GM12878 (cell line): Measurements from ENCODE around the gene FRRS1L. TPM values are rescaled to one million over a fixed set of nuclear protein-coding genes. Genes with fewer than 3 reads are reported as not detected.

Experiments used
- ATAC-seq: fragments of 200-7000 bp; cut with Tn5 transposase; 3 replicates; pipeline ENCODE4 v1.9.1; 2020; ENCODE audit warnings: mild to moderate bottlenecking, moderate library complexity
- BruUV-seq: library from RNA; stranded (reverse); fragments of 400-500 nt; replicated peaks from 2 replicates; lab custom pipeline; 2021; lab: Mats Ljungman, UMichigan
- CTCF ChIA-PET: fragments of 300-600 bp; sonication (Branson Sonifier 250); formaldehyde crosslinking; extraction: SDS; loops from one replicate; lab custom pipeline; 2021; ENCODE audit warnings: inconsistent platforms; lab: Yijun Ruan, JAX
- POLR2A ChIA-PET: fragments of 350-600 bp; formaldehyde crosslinking; extraction: SDS; loops from one replicate; lab custom pipeline; 2021; ENCODE audit warnings: inconsistent platforms; lab: Charles Lee
- RAD21 ChIA-PET: fragments of 300-600 bp; sonication (Branson Sonifier 250); formaldehyde crosslinking; loops from one replicate; lab custom pipeline; 2023; ENCODE audit warnings: antibody characterized with exemption; ENCODE audit not compliant: unreplicated experiment; lab: Charles Lee
- SMC1A ChIA-PET: fragments of 300-600 bp; sonication (Branson Sonifier 250); formaldehyde crosslinking; loops from one replicate; lab custom pipeline; 2023; ENCODE audit not compliant: unreplicated experiment, uncharacterized antibody; lab: Charles Lee
- DNase-seq: peaks from one replicate; pipeline ENCODE4 v3.0.0-alpha.2; 2011; ENCODE audit warnings: low read depth, low spot score
- FAIRE-seq: peaks from 3 replicates; lab custom pipeline; 2011; peaks lifted over from hg19 to GRCh38; lab: Jason Lieb, UNC
- H2AFZ ChIP-seq: 2 replicates; pipeline ENCODE4 v1.6.0; 2011; ENCODE audit warnings: low read depth, low read length, control low read depth; ENCODE audit not compliant: control insufficient read depth
- H3K27ac ChIP-seq: 2 replicates; pipeline ENCODE4 v1.5.1; 2011; ENCODE audit warnings: control low read depth; ENCODE audit not compliant: control insufficient read depth, insufficient read depth
- H3K27me3 ChIP-seq, 2 experiments: replicated peaks in 1 of 2; 2 replicates each; pipeline versions ENCODE4 v1.6.0 to v1.6.1; 2011; ENCODE audit warnings: low read length in 1 of 2; ENCODE audit not compliant: control insufficient read depth in 2 of 2, insufficient read depth in 2 of 2
- H3K36me3 ChIP-seq, 2 experiments: 2 replicates each; pipeline ENCODE4 v1.5.1; 2011; ENCODE audit warnings: low read length in 1 of 2; ENCODE audit not compliant: control insufficient read depth in 2 of 2, insufficient read depth in 2 of 2
- H3K4me1 ChIP-seq: 2 replicates; pipeline ENCODE4 v1.6.1; 2011; ENCODE audit warnings: mild to moderate bottlenecking, low read length, moderate library complexity, mixed read lengths; ENCODE audit not compliant: control insufficient read depth, insufficient read depth
- H3K4me2 ChIP-seq: 2 replicates; pipeline ENCODE4 v1.6.0; 2011; ENCODE audit warnings: control low read depth; ENCODE audit not compliant: control insufficient read depth, insufficient read depth
- H3K4me3 ChIP-seq: fragments of 200-600 bp; sonication (generic); 2 replicates; pipeline ENCODE4 v1.5.1; 2016
- H3K79me2 ChIP-seq: 2 replicates; pipeline ENCODE4 v1.6.0; 2011; ENCODE audit warnings: low read length; ENCODE audit not compliant: control insufficient read depth, insufficient read depth
- H3K9ac ChIP-seq: 2 replicates; pipeline ENCODE4 v1.8.0; 2011; ENCODE audit warnings: low read length, control low read depth, mixed read lengths; ENCODE audit not compliant: control insufficient read depth, insufficient read depth
- H3K9me3 ChIP-seq: replicated peaks from 3 replicates; pipeline ENCODE4 v1.5.1; 2011; ENCODE audit warnings: mild to moderate bottlenecking, low read length; ENCODE audit not compliant: control insufficient read depth, insufficient read depth
- H4K20me1 ChIP-seq: 2 replicates; pipeline ENCODE4 v1.6.0; 2011; ENCODE audit not compliant: control insufficient read depth, insufficient read depth
- NFYB ChIP-seq: IDR thresholded peaks from 2 replicates; pipeline ENCODE4 v1.6.1; 2011; ENCODE audit warnings: low read depth, mild to moderate bottlenecking, low read length, improper control_type of control experiment, moderate library complexity; ENCODE audit not compliant: insufficient read depth
- RFX5 ChIP-seq: IDR thresholded peaks from 2 replicates; pipeline ENCODE4 v1.6.1; 2011; ENCODE audit warnings: low read depth, low read length, improper control_type of control experiment
- WGBS: methylation state at CpG from one replicate; pipeline ENCODE4 v1.1.6; 2016; ENCODE audit warnings: low lambda C conversion rate; ENCODE audit not compliant: insufficient replicate concordance, insufficient coverage; ENCODE audit errors: missing lambda C conversion rate; 5-methylcytosine and 5-hydroxymethylcytosine counted together
- in situ Hi-C: fragments of 300-500 bp; cut with MboI; formaldehyde crosslinking; loops from 9 replicates; pipeline ENCODE4 v1.14.3; 2018; ENCODE audit warnings: mixed read lengths
- intact Hi-C: fragments of 100-400 bp; cut with micrococcal nuclease; formaldehyde crosslinking; loops from one replicate; pipeline ENCODE4 v1.14.2; 2022; ENCODE audit not compliant: unreplicated experiment
- polyA plus RNA-seq, 11 experiments: library from polyadenylated mRNA; depleted of rRNA in 4 of 11; unstranded in 6 of 11; stranded (reverse) in 5 of 11; fragments of >200 nt; fragmentation: Nextera tagmentation in 4 of 11; fragmentation: Illumina TruSeq in 1 of 11; extraction: Ambion mirVana in 4 of 11; extraction: Trizol in 1 of 11; gene quantifications; 1 replicate in 1 of 11; 2 replicates in 10 of 11; pipeline versions ENCODE4 v1.2.1 to v1.2.3, GENCODE V29; 2011 to 2016; ENCODE audit warnings: inconsistent platforms in 2 of 11, missing spikeins in 2 of 11, low read depth in 1 of 11
- total RNA-seq, 4 experiments: library from RNA; depleted of rRNA in 3 of 4; stranded (reverse); fragments of >200 nt in 3 of 4; fragmentation: Illumina TruSeq in 1 of 4; extraction: Trizol in 1 of 4; gene quantifications; 2 replicates each; pipeline versions ENCODE4 v1.2.1 to v1.2.3, GENCODE V29; 2013 to 2021
- TF ChIP-seq, protein P1 (sequence below): fragments of 450-650 bp; IDR thresholded peaks from 2 replicates; pipeline ENCODE4 v1.6.1; 2016; ENCODE audit warnings: mild to moderate bottlenecking
- TF ChIP-seq, protein P2 (sequence below): IDR thresholded peaks from 2 replicates; pipeline ENCODE4 v1.6.1; 2011; ENCODE audit warnings: borderline replicate concordance, low read depth, mild to moderate bottlenecking, moderate library complexity, low read length; ENCODE audit not compliant: insufficient read depth, poor library complexity, severe bottlenecking

The FRRS1L gene
- total and polyA plus RNA-seq, 10 of the 15 experiments (the other 5 are each of a cell fraction or from before 2014, with no cell fraction given) = not detected

DNA sequence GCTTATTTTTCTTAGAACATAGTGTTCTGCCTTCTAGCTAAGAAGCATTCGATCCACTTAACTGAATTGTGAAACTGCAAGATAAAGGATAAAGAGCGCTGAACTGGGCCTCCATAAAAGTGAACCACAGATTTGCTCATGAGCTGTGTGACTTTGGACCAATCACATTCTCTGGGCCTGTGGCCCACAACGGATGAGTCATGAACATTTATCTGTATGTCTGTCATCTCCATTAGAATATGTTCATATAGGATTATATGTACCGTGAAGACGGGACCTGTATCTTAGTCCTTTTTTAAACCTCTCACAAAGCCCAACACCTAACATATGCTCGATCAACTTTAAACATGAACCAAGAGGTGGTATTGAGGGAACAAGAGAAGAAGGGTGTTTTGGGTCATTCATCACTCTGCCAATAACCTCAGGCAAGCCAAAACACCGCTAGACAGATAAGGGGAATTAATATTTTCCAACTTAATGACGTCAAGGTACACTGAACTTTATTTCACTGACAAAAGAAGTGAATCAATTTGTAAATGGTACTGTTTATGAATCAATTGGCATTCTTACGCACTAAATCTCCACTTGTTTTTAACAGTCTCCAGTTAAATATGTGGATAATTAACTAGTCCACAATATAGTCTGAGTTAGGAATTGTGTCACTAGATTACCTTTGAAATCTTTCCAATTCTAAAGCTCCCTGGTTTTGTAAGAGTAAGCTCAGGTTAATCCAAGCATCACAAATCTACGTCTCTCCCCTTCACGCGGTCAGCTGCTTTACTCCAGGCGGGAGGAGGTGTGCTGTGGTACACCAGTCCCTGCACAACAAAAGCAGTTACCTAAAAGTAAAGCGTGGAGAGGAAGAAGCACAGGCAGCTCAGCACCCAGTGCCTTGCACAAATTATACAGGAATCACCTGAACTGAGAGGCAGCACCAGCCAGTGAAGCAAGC is 48.9 kb downstream of the FRRS1L start:
- CTCF ChIA-PET = interaction anchor here (1.5 to 1.9 kb wide), 2 partner anchors 7 to 9 kb away, joined by 3 to 9 read pairs; no protein-coding TSS in a partner anchor
- in situ Hi-C loops = no loop called here
- TF ChIP-seq RFX5 (0 out of 2 replicates have a peak, but pooled peaks have one; percentile 33), NFYB (peak; percentile 87)
- TF ChIP-seq, protein P1, sequence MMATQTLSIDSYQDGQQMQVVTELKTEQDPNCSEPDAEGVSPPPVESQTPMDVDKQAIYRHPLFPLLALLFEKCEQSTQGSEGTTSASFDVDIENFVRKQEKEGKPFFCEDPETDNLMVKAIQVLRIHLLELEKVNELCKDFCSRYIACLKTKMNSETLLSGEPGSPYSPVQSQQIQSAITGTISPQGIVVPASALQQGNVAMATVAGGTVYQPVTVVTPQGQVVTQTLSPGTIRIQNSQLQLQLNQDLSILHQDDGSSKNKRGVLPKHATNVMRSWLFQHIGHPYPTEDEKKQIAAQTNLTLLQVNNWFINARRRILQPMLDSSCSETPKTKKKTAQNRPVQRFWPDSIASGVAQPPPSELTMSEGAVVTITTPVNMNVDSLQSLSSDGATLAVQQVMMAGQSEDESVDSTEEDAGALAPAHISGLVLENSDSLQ = 0 out of 2 replicates have a peak, but pooled peaks have one; percentile 10
- TF ChIP-seq, protein P2, sequence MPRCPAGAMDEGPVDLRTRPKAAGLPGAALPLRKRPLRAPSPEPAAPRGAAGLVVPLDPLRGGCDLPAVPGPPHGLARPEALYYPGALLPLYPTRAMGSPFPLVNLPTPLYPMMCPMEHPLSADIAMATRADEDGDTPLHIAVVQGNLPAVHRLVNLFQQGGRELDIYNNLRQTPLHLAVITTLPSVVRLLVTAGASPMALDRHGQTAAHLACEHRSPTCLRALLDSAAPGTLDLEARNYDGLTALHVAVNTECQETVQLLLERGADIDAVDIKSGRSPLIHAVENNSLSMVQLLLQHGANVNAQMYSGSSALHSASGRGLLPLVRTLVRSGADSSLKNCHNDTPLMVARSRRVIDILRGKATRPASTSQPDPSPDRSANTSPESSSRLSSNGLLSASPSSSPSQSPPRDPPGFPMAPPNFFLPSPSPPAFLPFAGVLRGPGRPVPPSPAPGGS = no peak
- TF ChIP-seq, all 136 proteins: peak for 3
- Histone ChIP-seq H3K4me1 (peaks cover 10% of the 10 kb centered on the region), H3K27me3 (no peaks in the 10 kb centered on the region), H4K20me1 (no peaks in the 10 kb centered on the region; the same call in 1 of the 2 replicates), H3K4me3 (peak overlapping the region; percentile 87), H3K9ac (peak overlapping the region; percentile 83), H3K4me2 (peak overlapping the region; percentile 91), H3K36me3 (no peaks in the 10 kb centered on the region), H3K79me2 (peaks cover 59% of the 10 kb centered on the region), H3K27ac (peak overlapping the region; percentile 65; the same call in 1 of the 2 replicates), H2AFZ (no peak overlapping the region), H3K9me3 (no peaks in the 10 kb centered on the region)
- peak; percentile 3; the same call in 1 of the 3 replicates for ATAC-seq
- ChIA-PET SMC1A (interaction anchor here (1.0 to 2.1 kb wide), 9 partner anchors 9 to 296 kb away, joined by 3 to 12 read pairs (median 3); no protein-coding TSS in a partner anchor), POLR2A (interaction anchor here (0.6 to 1.3 kb wide), 2 partner anchors 10 to 254 kb away, joined by 3 to 7 read pairs; no protein-coding TSS in a partner anchor), RAD21 (interaction anchor here (0.8 to 3.8 kb wide), 6 partner anchors 9 to 100 kb away, joined by 3 to 20 read pairs (median 4); no protein-coding TSS in a partner anchor)
- no peak for DNase-seq
- BruUV-seq = TSS peak; percentile 59
- intact Hi-C loops = loop anchor here (10.0 kb wide), 1 partner anchor 183 kb away; the partner anchor contains the start of genes ABITRAM and ELP1
- WGBS = 53% methylated on average over 14 of the region's 14 CpGs
- no peak for FAIRE-seq
